Bronchial epithelial cell (primary cell): ENCODE data around the gene USP54. TPM values are rescaled to one million over a fixed set of nuclear protein-coding genes. Genes with fewer than 3 reads are reported as not detected.

Source experiments
- DNase-seq: peaks from one replicate; pipeline ENCODE4 v3.0.0-alpha.2; 2010; ENCODE audit warnings: low read depth
- FAIRE-seq: peaks from 2 replicates; lab custom pipeline; 2011; peaks lifted over from hg19 to GRCh38; lab: Jason Lieb, UNC
- H3K27me3 ChIP-seq: 2 replicates; pipeline ENCODE4 v1.5.1; 2011; ENCODE audit warnings: low read length; ENCODE audit not compliant: control insufficient read depth, insufficient read depth
- H3K36me3 ChIP-seq: 2 replicates; pipeline ENCODE4 v1.5.1; 2011; ENCODE audit warnings: low read length; ENCODE audit not compliant: control insufficient read depth, insufficient read depth
- H3K4me3 ChIP-seq: 2 replicates; pipeline ENCODE4 v1.5.1; 2011; ENCODE audit warnings: mild to moderate bottlenecking, low read depth, low read length, control low read depth
- CTCF ChIP-seq: IDR thresholded peaks from 2 replicates; pipeline ENCODE4 v1.5.1; 2011; ENCODE audit warnings: mild to moderate bottlenecking, moderate library complexity, low read length, control low read depth, inconsistent platforms; ENCODE audit not compliant: insufficient read depth, severe bottlenecking
- total RNA-seq: library from RNA; depleted of rRNA; stranded (reverse); fragments of >200 nt; gene quantifications from 2 replicates; pipeline ENCODE4 v1.2.1, GENCODE V29; 2014

The USP54 gene
- total RNA-seq, 1 donor from 2014 or later: 5.8 TPM

GRCh38 chr10:73493781-73494180 is 97.4 kb downstream of the USP54 start:
- H3K4me3 ChIP-seq: no peak overlapping the region
- H3K36me3 ChIP-seq: no peaks in the 10 kb centered on the region
- no peaks in the 10 kb centered on the region for H3K27me3 ChIP-seq
- FAIRE-seq: no peak
- no peak for TF ChIP-seq CTCF
- DNase-seq: peak; percentile 50

GRCh38 chr10:73486601-73487000 is 104.5 kb downstream of the USP54 start:
- Histone ChIP-seq H3K4me3 (no peak overlapping the region), H3K27me3 (no peaks in the 10 kb centered on the region), H3K36me3 (no peaks in the 10 kb centered on the region)
- no peak for DNase-seq
- TF ChIP-seq CTCF: no peak
- FAIRE-seq: no peak

- no peak for TF ChIP-seq CTCF
- FAIRE-seq (no peak), DNase-seq (no peak)
- H3K27me3 ChIP-seq: no peaks in the 10 kb centered on the region
- H3K4me3 ChIP-seq: no peak overlapping the region
- no peaks in the 10 kb centered on the region for H3K36me3 ChIP-seq
Measured at GRCh38 chr10:73485320-73485719, 105.8 kb downstream of the USP54 start.

DNA sequence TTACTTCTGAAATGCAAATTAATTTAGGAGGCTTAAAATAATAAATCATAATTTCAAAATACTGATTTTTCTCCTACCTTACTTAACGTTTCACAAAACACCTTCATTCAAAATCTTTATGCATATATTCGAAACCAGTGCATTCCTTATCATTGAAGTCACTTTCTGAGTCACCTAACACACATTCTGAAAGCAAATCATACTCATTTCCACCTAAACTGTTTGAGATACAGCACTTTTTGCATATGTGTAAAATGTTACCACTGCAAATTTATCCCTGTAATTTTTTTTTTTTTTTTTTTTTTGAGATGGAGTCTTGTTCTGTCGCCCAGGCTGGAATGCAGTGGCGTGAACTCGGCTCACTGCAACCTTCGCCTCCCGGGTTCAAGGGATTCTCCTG is 111.0 kb downstream of the USP54 start:
- FAIRE-seq (no peak), DNase-seq (peak; percentile 76)
- H3K36me3 ChIP-seq: peaks cover 4% of the 10 kb centered on the region
- no peak overlapping the region for H3K4me3 ChIP-seq
- TF ChIP-seq CTCF: no peak
- no peaks in the 10 kb centered on the region for H3K27me3 ChIP-seq

GRCh38 chr10:73478636-73479035 is 112.5 kb downstream of the USP54 start:
- H3K4me3 ChIP-seq: no peak overlapping the region
- TF ChIP-seq CTCF: no peak
- H3K27me3 ChIP-seq: no peaks in the 10 kb centered on the region
- no peak for FAIRE-seq
- H3K36me3 ChIP-seq: peaks cover 4% of the 10 kb centered on the region
- no peak for DNase-seq

GRCh38 chr10:73471226-73471625 is 119.9 kb downstream of the USP54 start:
- no peak for TF ChIP-seq CTCF
- FAIRE-seq: no peak
- peaks cover 4% of the 10 kb centered on the region for H3K36me3 ChIP-seq
- no peak for DNase-seq
- H3K27me3 ChIP-seq: no peaks in the 10 kb centered on the region
- H3K4me3 ChIP-seq: no peak overlapping the region
